HG02943 (cell line): ENCODE results near the gene FUT9.

Source experiments
- ATAC-seq: cut with Tn5 transposase; IDR thresholded peaks from one replicate; pipeline ENCODE4 v1.9.1; 2021; ENCODE audit warnings: mild to moderate bottlenecking, low read depth, moderate library complexity; ENCODE audit not compliant: unreplicated experiment

FUT9 gene

DNA sequence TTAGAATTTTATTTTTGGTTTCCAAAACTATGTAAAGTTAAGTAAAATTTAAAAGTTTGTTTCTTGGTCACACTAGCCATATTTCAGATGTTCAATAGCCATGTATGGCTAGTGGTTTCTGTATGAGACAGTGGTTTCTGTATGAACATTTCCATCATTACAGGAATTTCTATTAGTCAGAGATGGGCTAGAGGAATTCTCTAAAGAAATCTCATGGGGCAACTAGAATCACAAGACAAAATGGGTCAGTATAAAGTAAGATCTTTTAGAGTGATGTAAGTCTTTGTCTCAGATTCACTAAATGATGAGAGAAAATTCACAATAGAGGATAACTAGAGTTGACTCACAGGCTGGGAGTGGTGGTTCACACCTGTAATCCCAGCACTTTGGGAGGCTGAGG is 149.0 kb downstream of the FUT9 start:
- no peak for ATAC-seq

DNA sequence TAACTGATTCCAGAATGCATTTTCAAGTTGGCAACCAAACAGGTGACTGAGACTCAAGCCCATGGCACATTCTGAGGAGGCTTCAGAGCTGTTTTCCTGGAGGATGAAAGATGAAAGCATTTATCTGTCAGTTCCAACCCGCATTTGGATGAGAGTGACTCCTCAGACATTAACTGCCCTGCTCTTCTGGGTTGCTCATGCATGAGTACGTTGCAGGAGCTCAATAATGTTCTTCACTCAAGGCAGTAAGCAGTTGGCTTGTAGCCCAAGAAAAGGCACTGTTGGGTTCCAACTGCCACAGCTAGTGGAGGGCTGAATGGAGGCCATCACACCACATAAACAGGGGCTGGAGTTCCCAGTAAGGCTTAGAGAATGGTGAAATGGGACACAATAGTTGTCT is 155.3 kb downstream of the FUT9 start:
- ATAC-seq = no peak

DNA sequence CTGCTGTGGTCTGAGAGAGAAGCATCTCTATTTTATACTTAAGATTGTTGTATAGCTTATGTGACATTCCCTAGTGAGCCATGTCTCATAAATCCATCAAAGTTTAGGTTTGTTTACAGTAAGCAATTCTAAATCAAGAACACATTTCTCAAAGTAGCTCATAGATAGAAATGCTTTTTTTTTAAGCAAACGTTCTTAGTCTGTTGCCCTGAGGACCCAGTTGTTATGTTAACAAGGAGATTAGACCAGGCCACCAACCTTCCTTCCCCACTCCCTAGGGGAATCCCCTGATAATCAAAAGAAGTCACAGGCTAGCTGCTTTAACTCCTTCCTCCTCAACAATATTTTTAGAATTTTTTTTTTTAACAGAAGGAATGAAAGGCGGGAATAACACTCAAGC is 169.0 kb downstream of the FUT9 start:
- ATAC-seq = no peak

- ATAC-seq = no peak
Observed at GRCh38 chr6:96186094-96186493, 170.3 kb downstream of the FUT9 start.

DNA sequence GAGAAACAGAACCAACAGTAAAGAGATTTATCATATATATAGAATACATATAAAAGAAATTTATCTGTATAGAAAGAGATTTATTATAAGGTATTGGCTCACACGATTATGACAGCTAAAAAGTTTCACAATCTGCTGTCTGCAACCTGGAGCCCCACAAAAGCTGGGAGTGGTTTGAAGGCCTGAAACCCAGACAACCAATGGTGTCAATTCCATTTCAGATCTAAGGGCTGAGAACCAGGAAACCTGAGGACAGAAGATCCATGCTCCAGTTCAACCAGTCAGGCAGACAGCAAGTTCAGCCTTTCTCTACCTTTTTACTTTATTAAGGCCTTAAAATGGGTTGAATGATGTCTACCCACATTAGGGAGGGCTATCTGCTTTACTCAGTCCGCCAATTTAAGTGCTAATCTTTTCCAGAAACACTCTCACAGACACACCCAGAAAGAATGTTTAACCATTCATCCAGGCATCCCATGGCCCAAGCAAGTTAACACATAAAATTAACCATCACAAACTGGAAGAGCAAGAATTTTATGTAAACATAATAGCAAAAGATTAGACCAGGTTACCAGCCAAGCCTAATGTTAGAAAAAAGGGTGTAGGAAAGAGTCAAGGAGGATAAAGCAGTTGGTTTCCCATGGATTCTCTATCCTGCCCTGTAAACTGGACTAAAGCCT is 170.9 kb downstream of the FUT9 start:
- ATAC-seq = no peak

DNA sequence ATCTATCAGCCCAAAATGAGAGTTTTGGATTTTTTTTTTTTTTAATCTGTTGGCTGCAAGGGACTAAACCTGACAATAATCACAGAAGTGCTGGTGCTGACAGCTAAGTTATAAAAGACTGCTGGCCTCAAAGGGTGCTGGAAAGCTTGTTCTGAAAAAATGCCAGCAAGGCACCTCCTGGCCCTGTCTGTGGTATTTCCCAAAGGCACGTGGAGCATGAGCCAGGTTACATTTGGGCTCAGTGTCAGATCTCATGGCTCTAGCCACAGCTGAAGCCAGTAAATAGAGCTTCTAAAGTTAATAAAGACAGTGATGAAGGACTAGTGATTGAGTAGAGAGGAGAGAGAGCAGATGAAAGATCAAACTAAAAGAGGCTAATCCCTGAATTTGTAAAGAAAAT is 178.9 kb downstream of the FUT9 start:
- ATAC-seq = no peak

DNA sequence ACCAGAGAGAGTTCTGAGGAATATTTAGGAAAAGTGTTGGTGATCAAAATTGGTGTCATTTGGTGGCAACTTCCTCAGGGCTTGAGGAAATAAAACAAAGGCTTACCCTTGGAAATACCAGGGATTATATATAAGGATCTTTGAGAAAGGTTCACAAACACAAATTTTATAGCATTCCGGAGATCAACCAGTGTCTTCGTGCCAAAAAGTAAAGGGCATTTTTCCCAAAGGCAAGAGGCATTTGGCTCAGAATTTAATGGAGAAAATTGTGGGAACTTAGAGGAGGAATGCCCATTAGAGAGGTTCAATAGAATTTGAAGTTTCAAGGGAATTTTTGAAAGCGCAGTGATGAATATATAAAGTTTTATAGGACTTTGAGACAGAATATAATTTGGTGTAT is 179.5 kb downstream of the FUT9 start:
- ATAC-seq = no peak

- ATAC-seq = no peak
Observed at GRCh38 chr6:96196633-96197032, 180.9 kb downstream of the FUT9 start.

- ATAC-seq = no peak
Observed at GRCh38 chr6:96197241-96197640, 181.5 kb downstream of the FUT9 start.

- no peak for ATAC-seq
Observed at GRCh38 chr6:96202571-96202970, 186.8 kb downstream of the FUT9 start.

DNA sequence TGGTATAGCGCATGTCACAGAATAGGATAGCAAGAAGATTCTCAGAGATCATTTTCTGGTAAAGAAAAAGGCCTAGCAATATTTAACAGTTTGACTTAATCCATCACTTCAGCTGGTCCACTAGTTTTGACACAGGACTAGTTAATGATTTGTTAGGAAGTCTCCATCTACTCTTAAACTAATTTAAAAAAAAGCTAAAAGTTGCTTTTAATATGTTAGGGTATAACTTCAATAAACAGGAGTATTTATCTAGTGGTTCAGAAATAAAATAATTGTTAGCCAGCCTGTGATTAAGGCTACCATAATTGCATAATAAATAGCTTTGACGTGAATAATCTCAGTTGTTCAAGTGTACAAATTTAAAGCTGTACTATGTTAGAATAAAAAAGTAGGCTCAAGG is 195.6 kb downstream of the FUT9 start:
- no peak for ATAC-seq

GRCh38 chr6:96212066-96212465 is 196.3 kb downstream of the FUT9 start:
- ATAC-seq = no peak

- ATAC-seq = no peak
Observed at GRCh38 chr6:96213784-96214183, 198.0 kb downstream of the FUT9 start.

DNA sequence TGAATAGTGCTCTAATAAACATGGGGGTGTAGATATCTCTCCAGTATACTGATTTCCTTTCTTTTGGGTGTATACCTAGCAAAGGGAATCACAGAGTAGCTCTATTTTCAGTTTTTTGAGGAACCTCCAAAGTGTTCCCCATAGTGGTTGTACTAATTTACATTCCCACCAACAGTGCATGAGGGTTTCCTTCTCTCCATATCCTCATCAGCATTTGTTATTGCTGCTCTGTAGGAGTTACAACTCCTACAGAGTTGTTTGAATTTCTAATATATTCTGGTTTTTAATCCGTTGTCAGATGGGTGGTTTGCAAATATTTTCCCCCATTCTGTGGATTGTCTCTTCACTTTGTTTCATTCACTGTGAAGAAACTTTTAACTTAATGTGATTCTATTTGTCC is 207.9 kb downstream of the FUT9 start:
- no peak for ATAC-seq

GRCh38 chr6:96227135-96227534 is 211.4 kb downstream of the FUT9 start:
- ATAC-seq = no peak

GRCh38 chr6:96234444-96234843 is 218.7 kb downstream of the FUT9 start:
- ATAC-seq = no peak

DNA sequence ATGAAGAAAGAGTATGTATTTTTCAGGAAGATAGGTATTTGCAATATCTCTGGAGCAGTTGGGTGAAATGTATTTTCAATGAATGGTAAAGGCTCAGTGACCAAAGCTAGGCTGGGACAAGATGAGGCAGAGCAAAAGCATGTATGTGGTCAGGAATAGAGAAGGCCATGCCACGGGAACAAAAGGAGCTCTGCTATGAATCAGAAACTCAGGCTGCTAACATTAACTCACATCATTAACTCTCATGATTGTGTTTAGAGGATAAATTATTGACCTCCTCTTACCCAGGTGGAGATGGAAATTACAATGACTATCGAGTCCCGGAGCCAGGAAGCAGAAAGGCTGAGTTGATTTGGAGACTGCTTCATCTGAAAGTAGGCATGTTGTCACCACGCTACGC is 220.2 kb downstream of the FUT9 start:
- ATAC-seq = no peak

- ATAC-seq = no peak
Observed at GRCh38 chr6:96236471-96236870, 220.7 kb downstream of the FUT9 start.

DNA sequence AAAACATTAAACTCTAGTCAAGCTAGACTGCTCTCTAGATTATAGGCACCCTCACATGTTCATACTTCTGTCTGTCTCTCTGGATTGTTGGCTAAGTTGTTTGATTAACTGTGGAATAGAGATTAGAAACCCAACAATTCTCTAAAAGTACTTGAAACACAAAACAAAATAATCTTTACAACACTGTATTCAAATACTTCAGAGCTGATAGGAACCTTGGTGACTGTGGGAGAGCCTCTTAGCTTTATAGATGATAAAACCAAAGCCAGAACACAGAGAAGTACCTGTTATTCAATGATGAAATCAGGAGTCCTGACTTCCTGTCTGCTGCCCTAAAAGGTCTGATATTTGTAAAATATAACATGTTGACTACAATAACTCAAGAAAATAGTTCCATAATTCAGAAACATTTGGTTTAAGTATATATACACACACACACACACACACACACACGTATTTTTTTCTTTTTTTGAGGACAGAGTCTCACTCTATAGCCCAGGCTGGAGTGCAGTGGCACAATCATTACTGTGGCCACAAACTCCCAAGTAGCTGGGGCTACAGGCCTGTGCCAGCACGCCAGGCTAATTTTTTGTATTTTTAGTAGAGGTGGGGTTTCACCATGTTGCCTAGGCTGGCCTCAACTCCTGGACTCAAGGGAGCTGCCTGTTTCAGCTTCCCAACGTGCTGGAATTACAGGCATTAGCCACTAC is 222.0 kb downstream of the FUT9 start:
- no peak for ATAC-seq

- no peak for ATAC-seq
Observed at GRCh38 chr6:96246563-96246962, 230.8 kb downstream of the FUT9 start.

DNA sequence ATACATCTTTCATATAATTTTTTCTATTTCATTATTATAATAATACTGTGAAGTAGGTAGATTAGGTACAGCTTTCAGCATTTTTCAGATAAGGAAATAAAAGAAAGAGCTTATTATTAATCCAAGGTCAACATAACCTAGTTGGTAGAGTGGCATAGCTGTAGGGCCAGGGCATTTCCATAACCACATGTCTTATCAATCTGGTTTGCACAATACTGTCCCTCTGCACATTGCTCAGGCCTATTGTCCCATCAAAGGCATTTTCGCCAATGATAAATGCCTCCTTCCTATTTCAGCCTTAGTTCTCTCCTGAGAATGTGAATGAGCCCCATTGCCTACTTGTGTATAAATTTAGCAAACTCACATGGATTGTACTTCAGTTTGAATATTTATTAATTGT is 234.0 kb downstream of the FUT9 start:
- ATAC-seq = no peak

DNA sequence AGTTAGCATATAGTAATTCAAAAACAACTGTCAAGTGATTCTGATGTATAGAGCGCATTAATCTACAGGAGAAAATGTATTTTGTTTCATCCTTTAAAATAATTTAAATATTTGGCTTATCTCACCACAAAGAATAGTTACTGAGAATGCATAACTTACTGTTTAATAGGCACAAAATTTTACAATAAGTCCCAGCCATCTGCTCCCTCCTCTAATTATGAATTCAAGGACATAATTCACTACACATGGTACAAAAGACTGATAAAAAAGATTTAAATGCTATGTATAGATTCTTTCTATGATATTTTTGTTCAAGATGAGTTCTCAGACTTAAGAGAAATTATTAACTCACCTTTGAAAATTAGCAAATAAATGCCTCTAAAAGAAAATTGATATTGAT is 242.0 kb downstream of the FUT9 start:
- ATAC-seq = no peak
